ENCODE measurements around the gene STK11.

GRCh38 chr19:1166872-1167573 lies 38.6 kb upstream of the STK11 start:
- TF ChIP-seq CTCF (conservative IDR thresholded peaks at IDR 0.05; ENCODE audit: low read depth, low read length) (no peak), POLR2A (IDR thresholded peaks at IDR 0.05; ENCODE audit: low read depth, low read length) (no peak), CEBPB (IDR thresholded peaks at IDR 0.05; ENCODE audit: low read depth, low read length) (no peak), MXI1 (IDR thresholded peaks at IDR 0.05; ENCODE audit: borderline replicate concordance, low read depth, low read length) (no peak), USF2 (IDR thresholded peaks at IDR 0.05; ENCODE audit: low read depth, low read length) (no peak)

Data from IMR-90 (cell line).